SK-N-SH treated with all-trans-retinoic acid at 6 μM for 48 hours (cell line): ENCODE results near the gene IQSEC3.

Experiments
- BACH2 ChIP-seq: fragments of 250-450 bp; sonication (Bioruptor Pico); IDR thresholded peaks from 2 replicates; pipeline ENCODE4 v1.9.0; 2021; ENCODE audit warnings: mild to moderate bottlenecking, borderline replicate concordance
- RARB ChIP-seq: fragments of 250-450 bp; sonication (Bioruptor Pico); IDR thresholded peaks from 2 replicates; pipeline ENCODE4 v1.8.0; 2021; ENCODE audit warnings: mild to moderate bottlenecking, moderate library complexity

DNA sequence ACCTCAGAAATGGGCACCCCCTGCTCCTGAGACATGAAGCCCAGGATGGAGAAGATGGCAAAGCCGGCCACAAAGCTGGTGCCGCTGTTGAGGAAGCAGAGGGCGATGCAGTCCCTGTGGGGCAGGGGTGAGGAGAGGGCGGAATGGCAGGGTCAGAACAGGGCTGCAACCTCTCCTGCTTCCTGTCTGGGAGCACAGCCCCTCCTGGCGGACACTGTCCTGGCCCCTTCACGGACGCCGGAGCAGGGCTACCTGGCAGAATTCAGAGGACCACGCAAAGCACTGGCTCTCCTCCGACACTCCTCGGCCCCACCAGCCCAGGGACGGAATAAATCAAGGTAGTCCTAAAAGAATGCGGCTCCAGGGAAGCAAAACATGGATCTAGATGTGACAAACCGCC lies 159.8 kb downstream of the IQSEC3 start:
- TF ChIP-seq BACH2 (CRISPR knock-in tag): no peak
- no peak for TF ChIP-seq RARB (CRISPR knock-in tag)
